Astrocyte of the spinal cord (primary cell): ENCODE data around the gene IFITM1.
A peak's percentile ranks its signal among the peaks of the same experiment; 100 is the strongest.
"Not testable (repeated sequence)": the region's sequence is repeated elsewhere in the genome, so short reads cannot be mapped to it uniquely, and the experiment has no call there.

Experiments used
- DNase-seq: peaks from one replicate; pipeline ENCODE4 v3.0.0; 2011; ENCODE audit warnings: low read depth, low spot score
- H3K4me3 ChIP-seq: 2 replicates; pipeline ENCODE4 v1.5.1; 2011; ENCODE audit warnings: low read depth, mild to moderate bottlenecking, low read length, moderate library complexity
- in situ Hi-C: cut with HindIII; loops from 2 replicates; pipeline ENCODE4 v1.10.0; 2017; ENCODE audit warnings: low sequenced_read_pairs
- TF ChIP-seq, protein P1 (sequence below): IDR thresholded peaks from 2 replicates; pipeline ENCODE4 v1.5.1; 2012; ENCODE audit warnings: low read depth, mild to moderate bottlenecking, low read length, inconsistent platforms

The IFITM1 gene

GRCh38 chr11:359181-359714 is 45.4 kb downstream of the IFITM1 start:
- DNase-seq: no peak
- in situ Hi-C loops: no loop called here

GRCh38 chr11:360326-361280 is 46.8 kb downstream of the IFITM1 start:
- no peak overlapping the region for H3K4me3 ChIP-seq
- no peak for DNase-seq
- in situ Hi-C loops: no loop called here
- TF ChIP-seq, protein P1, sequence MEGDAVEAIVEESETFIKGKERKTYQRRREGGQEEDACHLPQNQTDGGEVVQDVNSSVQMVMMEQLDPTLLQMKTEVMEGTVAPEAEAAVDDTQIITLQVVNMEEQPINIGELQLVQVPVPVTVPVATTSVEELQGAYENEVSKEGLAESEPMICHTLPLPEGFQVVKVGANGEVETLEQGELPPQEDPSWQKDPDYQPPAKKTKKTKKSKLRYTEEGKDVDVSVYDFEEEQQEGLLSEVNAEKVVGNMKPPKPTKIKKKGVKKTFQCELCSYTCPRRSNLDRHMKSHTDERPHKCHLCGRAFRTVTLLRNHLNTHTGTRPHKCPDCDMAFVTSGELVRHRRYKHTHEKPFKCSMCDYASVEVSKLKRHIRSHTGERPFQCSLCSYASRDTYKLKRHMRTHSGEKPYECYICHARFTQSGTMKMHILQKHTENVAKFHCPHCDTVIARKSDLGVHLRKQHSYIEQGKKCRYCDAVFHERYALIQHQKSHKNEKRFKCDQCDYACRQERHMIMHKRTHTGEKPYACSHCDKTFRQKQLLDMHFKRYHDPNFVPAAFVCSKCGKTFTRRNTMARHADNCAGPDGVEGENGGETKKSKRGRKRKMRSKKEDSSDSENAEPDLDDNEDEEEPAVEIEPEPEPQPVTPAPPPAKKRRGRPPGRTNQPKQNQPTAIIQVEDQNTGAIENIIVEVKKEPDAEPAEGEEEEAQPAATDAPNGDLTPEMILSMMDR: no peak

More at GRCh38 chr11:359181-359714, 45.4 kb downstream of the IFITM1 start:
- no peak overlapping the region for H3K4me3 ChIP-seq
- TF ChIP-seq, protein P1: no peak

DNA sequence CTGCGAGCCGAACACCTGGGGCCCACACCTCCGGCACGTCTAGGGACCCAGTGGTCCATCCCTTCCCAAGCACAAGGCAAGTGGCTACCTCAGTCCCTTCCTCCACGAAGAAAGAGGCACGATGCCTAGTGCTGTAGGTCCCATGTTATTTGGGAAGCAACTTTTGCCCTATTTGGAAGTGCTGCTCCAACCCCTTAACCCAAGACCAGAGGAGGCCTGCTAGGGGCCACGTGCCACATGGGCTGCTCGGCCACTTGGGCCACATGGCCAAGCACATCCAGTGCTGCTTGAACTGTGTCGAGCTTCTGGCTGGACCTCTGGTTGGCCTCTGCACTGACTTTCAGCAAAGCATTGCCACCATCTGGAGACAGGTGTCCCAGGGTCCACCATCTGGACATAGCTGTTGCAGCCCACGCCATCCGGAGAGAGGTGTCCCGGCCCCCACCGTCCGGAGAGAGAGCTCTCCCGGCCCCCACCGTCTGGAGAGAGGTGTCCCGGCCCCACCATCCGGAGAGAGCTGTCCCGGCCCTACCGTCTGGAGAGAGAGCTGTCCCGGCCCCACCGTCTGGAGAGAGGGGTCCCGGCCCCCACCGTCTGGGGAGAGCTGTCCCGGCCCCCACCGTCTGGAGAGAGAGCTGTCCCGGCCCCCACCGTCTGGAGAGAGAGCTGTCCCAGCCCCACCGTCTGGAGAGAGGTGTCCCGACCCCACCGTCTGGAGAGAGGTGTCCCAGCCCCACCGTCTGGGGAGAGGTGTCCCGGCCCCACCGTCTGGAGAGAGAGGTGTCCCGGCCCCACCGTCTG is 49.0 kb downstream of the IFITM1 start:
- H3K4me3 ChIP-seq: no peak overlapping the region
- TF ChIP-seq, protein P1: no peak
- in situ Hi-C loops: no loop called here
- no peak for DNase-seq

- in situ Hi-C loops, DNase-seq: not testable (repeated sequence)
Measured at GRCh38 chr11:363443-363805, 49.6 kb downstream of the IFITM1 start.

DNA sequence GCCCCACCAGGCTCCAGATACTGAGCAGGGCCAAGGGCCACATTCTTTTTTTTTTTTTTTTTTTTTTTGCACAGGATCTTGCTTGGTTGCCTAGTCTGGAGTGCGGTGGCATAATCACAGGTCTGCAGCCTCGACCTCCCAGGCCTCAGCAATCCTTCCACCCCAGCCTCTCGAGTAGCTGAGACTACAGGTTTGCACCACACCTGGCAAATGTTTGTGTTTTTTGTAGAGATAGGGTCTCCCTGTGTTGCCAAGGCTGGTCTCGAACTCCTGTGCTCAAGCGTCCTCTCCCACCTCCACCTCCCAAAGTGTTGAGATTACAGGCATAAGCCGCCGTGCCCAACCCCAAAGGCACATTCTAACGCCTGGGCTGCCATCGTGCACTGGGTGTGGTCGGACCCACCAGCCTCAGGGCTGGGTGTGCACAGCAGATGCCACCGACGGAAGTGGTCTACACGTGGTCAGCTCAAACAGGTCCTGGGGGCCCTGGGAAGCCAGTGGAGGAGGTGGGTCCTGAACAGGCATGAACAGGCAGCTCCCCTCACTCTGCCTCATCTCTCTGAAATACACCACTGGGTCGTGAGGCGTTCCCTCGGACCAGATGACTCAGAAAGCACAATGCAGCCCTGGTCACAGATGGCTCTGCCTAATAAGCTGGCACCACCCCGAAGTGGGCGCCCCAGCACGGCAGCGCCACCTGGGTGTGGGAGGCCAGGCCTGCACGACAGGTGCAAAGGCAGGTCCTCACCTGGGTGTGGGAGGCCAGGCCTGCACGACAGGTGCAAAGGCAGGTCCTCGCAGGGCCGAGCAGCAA is 50.3 kb downstream of the IFITM1 start:
- no peak overlapping the region for H3K4me3 ChIP-seq
- DNase-seq: no peak
- TF ChIP-seq, protein P1: peak; percentile 34
- in situ Hi-C loops: no loop called here

More at GRCh38 chr11:363443-363805, 49.6 kb downstream of the IFITM1 start:
- not testable (repeated sequence) for H3K4me3 ChIP-seq
